IMR-90 (cell line): ENCODE data around the gene CINP. TPM values are rescaled to one million over a fixed set of nuclear protein-coding genes. Genes with fewer than 3 reads are reported as not detected.

Source experiments
- ATAC-seq: fragments of 200-7000 bp; cut with Tn5 transposase; 2 replicates; pipeline ENCODE4 v1.9.1; 2020; ENCODE audit warnings: low read depth, mild to moderate bottlenecking, moderate library complexity
- BruUV-seq: library from RNA; stranded (reverse); fragments of 400-500 nt; replicated peaks from 2 replicates; lab custom pipeline; 2021; lab: Mats Ljungman, UMichigan
- CTCF ChIA-PET: fragments of 300-600 bp; formaldehyde crosslinking; extraction: SDS; loops from one replicate; lab custom pipeline; 2021; ENCODE audit warnings: antibody characterized with exemption; lab: Yijun Ruan, JAX
- POLR2A ChIA-PET: fragments of 300-600 bp; sonication (Branson Sonifier 250); formaldehyde crosslinking; loops from one replicate; lab custom pipeline; 2022; ENCODE audit warnings: antibody characterized with exemption; ENCODE audit not compliant: unreplicated experiment; lab: Charles Lee
- DNase-seq: peaks from one replicate; pipeline ENCODE4 v3.0.0; 2013
- H2AFZ ChIP-seq: replicated peaks from 2 replicates; pipeline ENCODE3; 2013; ENCODE audit warnings: low read length, mild to moderate bottlenecking; ENCODE audit not compliant: poor library complexity
- H2AK5ac ChIP-seq: 2 replicates; pipeline ENCODE4 v1.6.1; 2013; ENCODE audit warnings: low read depth, low read length, inconsistent platforms
- H2AK9ac ChIP-seq: replicated peaks from 2 replicates; pipeline ENCODE3; 2013; ENCODE audit warnings: mild to moderate bottlenecking, low read depth, low read length, moderate library complexity; ENCODE audit not compliant: poor library complexity
- H2BK120ac ChIP-seq: 2 replicates; pipeline ENCODE4 v1.6.1; 2013; ENCODE audit warnings: low read depth, low read length, inconsistent platforms
- H2BK15ac ChIP-seq: 3 replicates; pipeline ENCODE4 v1.6.1; 2013; ENCODE audit warnings: low read depth, low read length, inconsistent platforms
- H2BK20ac ChIP-seq: 2 replicates; pipeline ENCODE4 v1.6.1; 2013; ENCODE audit warnings: low read depth, mild to moderate bottlenecking, inconsistent platforms, low read length, moderate library complexity
- H2BK5ac ChIP-seq: 2 replicates; pipeline ENCODE4 v1.6.1; 2013; ENCODE audit warnings: mild to moderate bottlenecking, low read depth, low read length, inconsistent platforms; ENCODE audit not compliant: poor library complexity, severe bottlenecking
- H3K14ac ChIP-seq: replicated peaks from 2 replicates; pipeline ENCODE4 v1.6.1; 2013; ENCODE audit warnings: low read depth, low read length, inconsistent platforms
- H3K18ac ChIP-seq: 2 replicates; pipeline ENCODE4 v1.6.1; 2013; ENCODE audit warnings: low read depth, low read length, control low read depth
- H3K23ac ChIP-seq: 2 replicates; pipeline ENCODE4 v1.6.1; 2013; ENCODE audit warnings: low read depth, low read length, inconsistent platforms
- H3K27ac ChIP-seq: 2 replicates; pipeline ENCODE4 v1.5.1; 2013; ENCODE audit warnings: mild to moderate bottlenecking, control low read depth, low read length; ENCODE audit not compliant: insufficient read depth
- H3K27me3 ChIP-seq: 2 replicates; pipeline ENCODE4 v1.6.1; 2013; ENCODE audit warnings: low read length; ENCODE audit not compliant: control insufficient read depth, insufficient read depth
- H3K36me3 ChIP-seq: 2 replicates; pipeline ENCODE4 v1.6.1; 2013; ENCODE audit warnings: low read length, mixed read lengths; ENCODE audit not compliant: control insufficient read depth, insufficient read depth
- H3K4ac ChIP-seq: 2 replicates; pipeline ENCODE4 v1.6.1; 2013; ENCODE audit warnings: low read depth, low read length, inconsistent platforms
- H3K4me1 ChIP-seq: 2 replicates; pipeline ENCODE4 v1.6.1; 2013; ENCODE audit warnings: low read length, mixed read lengths; ENCODE audit not compliant: control insufficient read depth, insufficient read depth
- H3K4me2 ChIP-seq: 2 replicates; pipeline ENCODE4 v1.6.1; 2013; ENCODE audit warnings: low read depth, mild to moderate bottlenecking, control low read depth, low read length, moderate library complexity
- H3K4me3 ChIP-seq: 2 replicates; pipeline ENCODE4 v1.5.1; 2013; ENCODE audit warnings: low read depth, mild to moderate bottlenecking, control low read depth, low read length, moderate library complexity; ENCODE audit not compliant: insufficient read depth
- H3K56ac ChIP-seq: 2 replicates; pipeline ENCODE4 v1.6.1; 2013; ENCODE audit warnings: low read length, inconsistent platforms; ENCODE audit not compliant: insufficient read depth; ENCODE audit errors: extremely low read depth
- H3K79me1 ChIP-seq, 2 experiments: 2 replicates each; pipeline ENCODE4 v1.6.1; 2013; ENCODE audit warnings: low read length in 2 of 2, inconsistent platforms in 1 of 2, low read depth in 1 of 2
- H3K9ac ChIP-seq: 2 replicates; pipeline ENCODE4 v1.6.1; 2013; ENCODE audit warnings: low read depth, low read length, control low read depth
- H3K9me1 ChIP-seq: 2 replicates; pipeline ENCODE4 v1.6.1; 2013; ENCODE audit warnings: low read length, inconsistent platforms; ENCODE audit not compliant: insufficient read depth
- H3K9me3 ChIP-seq: 2 replicates; pipeline ENCODE4 v1.6.1; 2013; ENCODE audit warnings: low read length; ENCODE audit not compliant: control insufficient read depth, insufficient read depth
- H4K20me1 ChIP-seq: 2 replicates; pipeline ENCODE4 v1.6.1; 2013; ENCODE audit warnings: low read length, inconsistent platforms; ENCODE audit not compliant: insufficient read depth
- H4K5ac ChIP-seq: 2 replicates; pipeline ENCODE4 v1.6.1; 2013; ENCODE audit warnings: mild to moderate bottlenecking, low read depth, low read length, control low read depth
- H4K8ac ChIP-seq, 2 experiments: 2 replicates each; pipeline ENCODE4 v1.6.1; 2013; ENCODE audit warnings: low read depth in 2 of 2, low read length in 2 of 2, control low read depth in 1 of 2, inconsistent platforms in 1 of 2
- H4K91ac ChIP-seq: 2 replicates; pipeline ENCODE4 v1.6.1; 2013; ENCODE audit warnings: low read depth, low read length, inconsistent platforms; ENCODE audit not compliant: insufficient read depth
- CEBPB ChIP-seq: IDR thresholded peaks from 2 replicates; pipeline ENCODE4 v1.6.1; 2012; ENCODE audit warnings: low read depth, low read length, improper control_type of control experiment
- MAZ ChIP-seq: IDR thresholded peaks from 2 replicates; pipeline ENCODE4 v1.6.1; 2012; ENCODE audit warnings: low read depth, mild to moderate bottlenecking, low read length, improper control_type of control experiment, moderate library complexity, borderline replicate concordance
- RCOR1 ChIP-seq: IDR thresholded peaks from 2 replicates; pipeline ENCODE4 v1.6.1; 2012; ENCODE audit warnings: mild to moderate bottlenecking, low read length, improper control_type of control experiment; ENCODE audit not compliant: insufficient replicate concordance
- RFX5 ChIP-seq: IDR thresholded peaks from 2 replicates; pipeline ENCODE4 v1.8.0; 2012; ENCODE audit warnings: low read depth, mild to moderate bottlenecking, low read length, moderate library complexity
- WGBS, 2 experiments: methylation state at CpG; one replicate each; pipeline versions ENCODE4 v1.1.5 to v1.1.7; 2013; ENCODE audit warnings: missing lambda C conversion rate in 2 of 2; ENCODE audit not compliant: insufficient read length in 1 of 2; ENCODE audit errors: extremely low coverage in 2 of 2; 5-methylcytosine and 5-hydroxymethylcytosine counted together
- dilution Hi-C: fragments of 300-500 bp; cut with HindIII; formaldehyde crosslinking; loops from one replicate; pipeline ENCODE4 v1.14.3; 2018; ENCODE audit warnings: low sequenced_read_pairs; ENCODE audit not compliant: unreplicated experiment
- in situ Hi-C: fragments of 300-500 bp; cut with MboI; formaldehyde crosslinking; loops from 3 replicates; pipeline ENCODE4 v1.14.3; 2019; ENCODE audit warnings: low sequenced_read_pairs, inconsistent platforms, mixed read lengths
- intact Hi-C: fragments of 100-400 bp; cut with micrococcal nuclease; formaldehyde crosslinking; loops from 2 replicates; pipeline ENCODE4 v1.10.0; 2022
- polyA plus RNA-seq, 3 experiments: library from polyadenylated mRNA; depleted of rRNA; stranded (reverse); fragments of >200 nt; gene quantifications; 2 replicates each; pipeline ENCODE4 v1.2.3, GENCODE V29; 2012; ENCODE audit warnings: low replicate concordance in 1 of 3
- total RNA-seq: library from RNA; depleted of rRNA; stranded (reverse); fragments of >200 nt; gene quantifications from 2 replicates; pipeline ENCODE4 v1.2.3, GENCODE V29; 2012
- TF ChIP-seq, protein P1 (sequence below): conservative IDR thresholded peaks from 2 replicates; pipeline ENCODE4 v1.5.1; 2012; ENCODE audit warnings: mild to moderate bottlenecking, low read depth, low read length, improper control_type of control experiment

The CINP gene
- total and polyA plus RNA-seq, 2 of the 4 experiments (the other 2 are of a cell fraction) = 41.9 to 56.4 TPM

DNA sequence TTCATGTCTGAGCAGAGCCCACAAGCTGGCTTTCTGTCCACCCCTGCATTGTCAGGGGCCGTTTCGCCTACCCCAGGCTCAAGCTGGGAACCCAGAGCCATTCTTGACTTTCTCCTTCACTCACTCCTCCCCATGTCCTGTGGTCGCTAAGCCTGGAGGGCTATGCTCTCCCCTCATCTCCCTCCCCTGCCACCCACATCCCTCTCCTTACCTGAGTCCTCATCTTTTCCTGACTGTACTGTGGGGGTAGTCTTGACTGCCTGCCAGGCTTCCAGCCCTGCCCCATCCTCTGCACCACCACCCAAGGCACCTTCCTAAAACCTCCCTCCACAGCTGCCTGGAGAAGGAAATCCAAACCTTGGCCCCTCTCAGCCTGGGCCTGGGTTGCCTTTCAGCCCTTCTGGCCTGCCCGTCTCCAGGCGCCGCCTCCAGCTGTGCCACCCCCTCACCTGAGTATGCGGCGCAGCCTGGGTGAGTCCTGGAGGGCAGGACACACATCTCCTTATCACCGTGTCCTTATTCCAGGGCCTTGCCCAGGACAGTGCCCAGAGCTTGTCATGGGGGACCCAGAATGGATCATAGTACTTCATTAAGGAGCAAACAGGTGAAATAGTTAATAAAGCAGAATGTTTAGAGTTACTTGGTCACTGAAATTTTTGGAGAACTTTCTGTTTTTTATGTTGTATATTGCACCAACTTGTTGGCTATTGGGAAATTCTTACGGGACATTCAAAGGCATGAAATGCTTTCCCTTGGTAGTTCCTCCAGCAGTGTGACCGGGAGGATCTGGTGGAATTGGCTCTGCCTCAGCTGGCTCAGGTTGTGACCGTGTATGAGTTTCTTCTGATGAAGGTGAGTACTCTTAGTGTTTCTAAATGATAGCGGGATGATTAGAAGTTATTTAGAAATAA is 28.6 kb downstream of the CINP start (continued):
- TF ChIP-seq RFX5 = no peak

DNA sequence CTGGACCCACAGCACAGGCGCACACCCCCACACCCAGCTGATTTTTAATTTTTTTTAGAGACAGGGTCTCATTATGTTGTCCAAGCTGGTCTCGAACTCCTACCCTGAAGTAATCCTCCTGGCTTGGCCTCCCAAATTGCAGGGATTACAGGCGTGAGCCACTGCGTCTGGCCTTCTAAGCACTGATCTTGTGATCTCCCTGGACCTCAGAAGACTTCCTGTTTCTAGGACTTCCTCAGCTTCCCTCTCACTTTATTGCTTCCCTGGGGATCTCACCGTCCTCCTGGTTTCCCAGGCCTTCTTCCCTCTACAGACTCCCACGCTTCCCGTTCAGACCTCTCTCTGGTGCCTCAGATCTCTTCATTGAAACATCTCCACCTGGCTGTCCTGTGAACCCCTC is 29.3 kb downstream of the CINP start:
- dilution Hi-C loops = no loop called here
- no peak overlapping the region for H2AK5ac ChIP-seq

More for the DNA sequence above, 29.3 kb downstream of the CINP start:
- no peak overlapping the region for H3K56ac ChIP-seq
- no TSS peak for BruUV-seq
- intact Hi-C loops (no loop called here), in situ Hi-C loops (no loop called here)
- no peak overlapping the region for H3K23ac ChIP-seq
- H4K8ac ChIP-seq = no peak overlapping the region
- H3K27ac ChIP-seq = no peak overlapping the region
- no peaks in the 10 kb centered on the region for H3K9me1 ChIP-seq
- no peak overlapping the region for H3K4ac ChIP-seq
- no peak overlapping the region for H2BK20ac ChIP-seq
- no peak overlapping the region for H3K4me3 ChIP-seq
- no peak overlapping the region for H4K91ac ChIP-seq
- H2BK5ac ChIP-seq = no peak overlapping the region
- DNase-seq = no peak
- H2AFZ ChIP-seq = no peak overlapping the region
- TF ChIP-seq, protein P1, sequence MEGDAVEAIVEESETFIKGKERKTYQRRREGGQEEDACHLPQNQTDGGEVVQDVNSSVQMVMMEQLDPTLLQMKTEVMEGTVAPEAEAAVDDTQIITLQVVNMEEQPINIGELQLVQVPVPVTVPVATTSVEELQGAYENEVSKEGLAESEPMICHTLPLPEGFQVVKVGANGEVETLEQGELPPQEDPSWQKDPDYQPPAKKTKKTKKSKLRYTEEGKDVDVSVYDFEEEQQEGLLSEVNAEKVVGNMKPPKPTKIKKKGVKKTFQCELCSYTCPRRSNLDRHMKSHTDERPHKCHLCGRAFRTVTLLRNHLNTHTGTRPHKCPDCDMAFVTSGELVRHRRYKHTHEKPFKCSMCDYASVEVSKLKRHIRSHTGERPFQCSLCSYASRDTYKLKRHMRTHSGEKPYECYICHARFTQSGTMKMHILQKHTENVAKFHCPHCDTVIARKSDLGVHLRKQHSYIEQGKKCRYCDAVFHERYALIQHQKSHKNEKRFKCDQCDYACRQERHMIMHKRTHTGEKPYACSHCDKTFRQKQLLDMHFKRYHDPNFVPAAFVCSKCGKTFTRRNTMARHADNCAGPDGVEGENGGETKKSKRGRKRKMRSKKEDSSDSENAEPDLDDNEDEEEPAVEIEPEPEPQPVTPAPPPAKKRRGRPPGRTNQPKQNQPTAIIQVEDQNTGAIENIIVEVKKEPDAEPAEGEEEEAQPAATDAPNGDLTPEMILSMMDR = no peak
- TF ChIP-seq CEBPB (no peak), RCOR1 (no peak), MAZ (no peak), RFX5 (no peak)
- no peaks in the 10 kb centered on the region for H3K27me3 ChIP-seq
- H2BK15ac ChIP-seq = no peak overlapping the region
- no peak for ATAC-seq
- H3K79me1 ChIP-seq = peaks cover 4 to 5% of the 10 kb centered on the region in 2 experiments; a peak in 3 of 4 replicates
- no peak overlapping the region for H4K5ac ChIP-seq
- peaks cover 14% of the 10 kb centered on the region; the same call in 1 of the 2 replicates for H3K36me3 ChIP-seq
- H3K9ac ChIP-seq = no peak overlapping the region
- no peak overlapping the region for H3K18ac ChIP-seq
- H2AK9ac ChIP-seq = no peak overlapping the region
- ChIA-PET CTCF (no interaction called here), POLR2A (no interaction called here)
- no peaks in the 10 kb centered on the region for H3K9me3 ChIP-seq
- H3K4me2 ChIP-seq = no peak overlapping the region
- H3K14ac ChIP-seq = no peak overlapping the region
- H2BK120ac ChIP-seq = no peak overlapping the region
- WGBS, 2 experiments = 93% methylated on average over 2 of the region's 7 CpGs; no CpG with 5 or more reads in 1 of the 2 experiments
- H3K4me1 ChIP-seq = no peaks in the 10 kb centered on the region
- H4K20me1 ChIP-seq = no peaks in the 10 kb centered on the region
